Spleen (tissue), 7 donors: ENCODE measurements around the gene ZMYM1.

Experiments
- POLR2A ChIP-seq, 3 donors: fragments of 450-650 bp; IDR thresholded peaks; one replicate each; pipeline ENCODE4 v1.5.1; 2017; ENCODE audit warnings: antibody characterized with exemption in 3 of 3, mild to moderate bottlenecking in 1 of 3
- POLR2AphosphoS5 ChIP-seq, 3 donors: sonication (generic); formaldehyde crosslinking; IDR thresholded peaks; one replicate each; pipeline ENCODE4 v1.5.1; 2017; ENCODE audit warnings: antibody characterized with exemption in 3 of 3
- TF ChIP-seq, protein P1 (sequence below), 11 experiments: fragments of 200-600 bp in 7 of 11; fragments of 450-650 bp in 4 of 11; sonication (generic) in 4 of 11; IDR thresholded peaks in 8 of 11; conservative IDR thresholded peaks in 3 of 11; 1 replicate in 7 of 11; 2 replicates in 4 of 11; pipeline versions ENCODE4 v1.4.0 to v1.8.0; 2016 to 2021; ENCODE audit warnings: antibody characterized with exemption in 11 of 11, inconsistent platforms in 4 of 11, mild to moderate bottlenecking in 1 of 11
- donor health status: DM: no; HTN: no; CAD: no; lungs with moderate emphysema.
- donor health status: DM: no; HTN: no; CAD: no.
- donor health status: DM: no; HTN: no; CAD: no.

DNA sequence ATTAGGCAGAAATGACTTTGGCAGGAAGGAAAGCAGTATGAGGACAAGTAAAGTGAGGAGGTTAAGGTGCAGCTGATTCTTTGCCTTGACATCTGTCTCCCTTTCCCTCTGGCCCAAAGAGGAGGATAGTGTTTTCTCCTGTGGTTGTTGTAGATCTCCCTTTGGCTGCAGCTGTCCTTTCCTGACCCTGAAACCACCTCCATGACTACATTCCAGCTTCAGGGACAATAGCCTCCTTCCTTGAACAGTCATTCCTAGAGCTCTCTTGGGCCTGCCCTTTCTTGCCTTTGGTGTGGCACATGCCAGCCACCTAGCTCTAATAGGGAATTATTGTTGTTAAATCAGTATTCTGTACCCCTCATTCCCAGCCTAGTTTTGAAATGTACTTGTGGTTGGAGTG lies 6.2 kb downstream of the ZMYM1 start:
- no peak for TF ChIP-seq POLR2A (IDR thresholded peaks at IDR 0.05)
- TF ChIP-seq, protein P1, sequence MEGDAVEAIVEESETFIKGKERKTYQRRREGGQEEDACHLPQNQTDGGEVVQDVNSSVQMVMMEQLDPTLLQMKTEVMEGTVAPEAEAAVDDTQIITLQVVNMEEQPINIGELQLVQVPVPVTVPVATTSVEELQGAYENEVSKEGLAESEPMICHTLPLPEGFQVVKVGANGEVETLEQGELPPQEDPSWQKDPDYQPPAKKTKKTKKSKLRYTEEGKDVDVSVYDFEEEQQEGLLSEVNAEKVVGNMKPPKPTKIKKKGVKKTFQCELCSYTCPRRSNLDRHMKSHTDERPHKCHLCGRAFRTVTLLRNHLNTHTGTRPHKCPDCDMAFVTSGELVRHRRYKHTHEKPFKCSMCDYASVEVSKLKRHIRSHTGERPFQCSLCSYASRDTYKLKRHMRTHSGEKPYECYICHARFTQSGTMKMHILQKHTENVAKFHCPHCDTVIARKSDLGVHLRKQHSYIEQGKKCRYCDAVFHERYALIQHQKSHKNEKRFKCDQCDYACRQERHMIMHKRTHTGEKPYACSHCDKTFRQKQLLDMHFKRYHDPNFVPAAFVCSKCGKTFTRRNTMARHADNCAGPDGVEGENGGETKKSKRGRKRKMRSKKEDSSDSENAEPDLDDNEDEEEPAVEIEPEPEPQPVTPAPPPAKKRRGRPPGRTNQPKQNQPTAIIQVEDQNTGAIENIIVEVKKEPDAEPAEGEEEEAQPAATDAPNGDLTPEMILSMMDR (IDR thresholded peaks at IDR 0.05 in 8 of 11, conservative IDR thresholded peaks at IDR 0.05 in 3 of 11), result no peak
- TF ChIP-seq POLR2AphosphoS5 (IDR thresholded peaks at IDR 0.05), result no peak
